HUES6 (cell line): ENCODE results near the gene ELMO3.

ENCODE experiments used
- H3K27ac ChIP-seq: 2 replicates; pipeline ENCODE4 v1.7.0; 2013; ENCODE audit warnings: low read depth, mild to moderate bottlenecking, low read length, inconsistent platforms
- H3K27me3 ChIP-seq: 2 replicates; pipeline ENCODE4 v1.6.1; 2013; ENCODE audit warnings: low read length; ENCODE audit not compliant: control insufficient read depth, insufficient read depth
- H3K36me3 ChIP-seq: 2 replicates; pipeline ENCODE4 v1.6.1; 2013; ENCODE audit warnings: low read length; ENCODE audit not compliant: control insufficient read depth, insufficient read depth
- H3K4me1 ChIP-seq: 2 replicates; pipeline ENCODE4 v1.6.1; 2013; ENCODE audit warnings: low read length; ENCODE audit not compliant: control insufficient read depth, insufficient read depth
- H3K4me3 ChIP-seq: 2 replicates; pipeline ENCODE4 v1.5.1; 2013; ENCODE audit warnings: low read depth, low read length
- H3K9ac ChIP-seq: one replicate; pipeline ENCODE4 v1.6.1; 2013; ENCODE audit warnings: mild to moderate bottlenecking, low read length
- H3K9me3 ChIP-seq: 2 replicates; pipeline ENCODE4 v1.6.1; 2013; ENCODE audit warnings: low read depth, low read length; ENCODE audit not compliant: control insufficient read depth, insufficient read depth

The ELMO3 gene

GRCh38 chr16:67213197-67214019 lies 14.5 kb downstream of the ELMO3 start:
- H3K4me1 ChIP-seq, result no peaks in the 10 kb centered on the region; the same call in 1 of the 2 replicates
- no peaks in the 10 kb centered on the region for H3K9me3 ChIP-seq
- peaks cover 17% of the 10 kb centered on the region; the same call in 1 of the 2 replicates for H3K27me3 ChIP-seq
- H3K27ac ChIP-seq, result no peak overlapping the region
- no peak overlapping the region for H3K4me3 ChIP-seq
- H3K36me3 ChIP-seq, result no peaks in the 10 kb centered on the region
- H3K9ac ChIP-seq, result no peak overlapping the region

DNA sequence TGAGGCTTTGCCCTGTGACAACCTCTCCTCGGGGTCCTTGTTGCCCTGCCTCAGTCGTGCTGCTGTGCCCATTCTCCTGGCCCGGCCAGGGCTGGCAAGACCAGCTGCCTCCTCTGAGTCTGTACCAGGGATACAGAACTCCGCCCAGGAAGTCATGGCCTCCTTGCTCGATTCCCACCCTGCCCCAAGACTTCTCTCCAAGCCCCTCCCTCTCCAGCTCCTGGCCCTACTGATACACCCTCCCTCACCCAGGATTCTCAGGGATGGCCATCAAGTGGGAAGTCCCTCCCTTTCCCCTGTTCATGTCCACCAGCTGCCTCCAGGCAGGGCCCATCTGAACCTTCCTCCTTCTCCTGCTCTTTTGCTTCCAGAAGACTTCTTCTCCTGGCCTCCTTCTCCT lies 16.8 kb downstream of the ELMO3 start:
- Histone ChIP-seq H3K36me3 (no peaks in the 10 kb centered on the region), H3K27me3 (peaks cover 17% of the 10 kb centered on the region; the same call in 1 of the 2 replicates), H3K4me1 (no peaks in the 10 kb centered on the region; the same call in 1 of the 2 replicates), H3K4me3 (no peak overlapping the region), H3K9ac (no peak overlapping the region), H3K9me3 (no peaks in the 10 kb centered on the region), H3K27ac (no peak overlapping the region)

DNA sequence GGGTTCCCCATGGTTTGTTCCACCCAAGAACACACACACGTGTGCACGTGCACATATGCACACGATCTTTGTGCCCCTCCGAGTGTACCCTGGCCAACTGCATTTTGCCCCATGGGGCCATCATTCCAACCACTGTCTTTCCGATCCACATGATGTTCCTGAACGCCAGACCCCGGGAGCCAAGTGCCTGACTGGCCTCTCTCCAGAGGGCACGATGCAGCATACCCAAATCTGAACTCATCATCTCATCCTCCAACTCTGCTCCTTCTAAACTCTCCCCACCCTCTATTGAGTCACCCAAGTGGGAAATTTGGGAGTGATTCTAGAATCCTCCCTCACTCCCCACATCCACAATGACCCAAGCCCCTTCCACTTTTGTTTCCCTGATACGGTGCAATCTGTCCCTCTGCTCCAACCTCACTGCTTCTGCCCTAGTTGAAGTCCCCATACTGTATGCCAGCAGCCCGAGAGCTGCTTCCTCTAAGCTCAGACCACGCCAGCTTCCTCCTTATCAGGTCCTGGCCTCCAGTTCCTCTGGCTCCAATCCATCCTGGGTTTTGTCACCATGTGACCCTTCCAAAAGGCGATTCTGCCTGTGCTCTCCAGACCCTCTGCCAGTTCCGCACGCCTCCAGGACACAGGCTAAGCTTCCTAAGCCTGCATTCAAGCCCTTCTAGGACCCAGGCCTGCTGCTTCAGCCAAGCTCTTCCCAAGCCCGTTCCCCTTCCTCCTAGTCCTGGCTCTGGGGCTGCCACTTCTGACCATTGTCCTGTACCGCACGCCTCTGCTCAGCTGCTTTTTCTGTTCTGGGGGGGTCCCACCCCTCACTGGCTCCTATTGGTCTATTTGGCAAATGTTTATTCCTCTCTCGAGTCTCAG lies 17.9 kb downstream of the ELMO3 start:
- Histone ChIP-seq H3K9ac (no peak overlapping the region), H3K4me3 (no peak overlapping the region), H3K27ac (no peak overlapping the region), H3K4me1 (no peaks in the 10 kb centered on the region; the same call in 1 of the 2 replicates), H3K27me3 (peaks cover 17% of the 10 kb centered on the region; the same call in 1 of the 2 replicates), H3K9me3 (no peaks in the 10 kb centered on the region), H3K36me3 (no peaks in the 10 kb centered on the region)

GRCh38 chr16:67223992-67224391 lies 25.1 kb downstream of the ELMO3 start:
- Histone ChIP-seq H3K36me3 (peaks cover 10% of the 10 kb centered on the region), H3K4me1 (0 out of 2 replicates have a peak, but pooled peaks cover 2% of the 10 kb centered on the region), H3K9ac (no peak overlapping the region), H3K27ac (no peak overlapping the region), H3K9me3 (no peaks in the 10 kb centered on the region), H3K4me3 (no peak overlapping the region), H3K27me3 (no peaks in the 10 kb centered on the region)

- H3K9ac ChIP-seq, result peak overlapping the region; percentile 66
- peak overlapping the region; percentile 98 for H3K4me3 ChIP-seq
- H3K36me3 ChIP-seq, result peaks cover 34% of the 10 kb centered on the region
- H3K27ac ChIP-seq, result no peak overlapping the region
- H3K27me3 ChIP-seq, result no peaks in the 10 kb centered on the region
- H3K4me1 ChIP-seq, result 0 out of 2 replicates have a peak, but pooled peaks cover 2% of the 10 kb centered on the region
- no peaks in the 10 kb centered on the region for H3K9me3 ChIP-seq
Measured at GRCh38 chr16:67226295-67226803, 27.4 kb downstream of the ELMO3 start.

- Histone ChIP-seq H3K4me3 (peak within 1 kb of the TSS; percentile 98), H3K36me3 (peaks cover 40% of the 10 kb centered on the region), H3K9ac (peak within 1 kb of the TSS; percentile 83), H3K27me3 (no peaks in the 10 kb centered on the region), H3K4me1 (0 out of 2 replicates have a peak, but pooled peaks cover 2% of the 10 kb centered on the region), H3K27ac (peak within 1 kb of the TSS; percentile 70; the same call in 1 of the 2 replicates), H3K9me3 (no peaks in the 10 kb centered on the region)
Measured at GRCh38 chr16:67226804-67227566, 28.1 kb downstream of the ELMO3 start, which contains the start of gene TMEM208. TMEM208 (plus strand) TSS chr16:67227130; CDS start chr16:67227219, 89 bp downstream.

GRCh38 chr16:67227567-67227921 lies 28.6 kb downstream of the ELMO3 start:
- Histone ChIP-seq H3K27ac (peak overlapping the region; percentile 70; the same call in 1 of the 2 replicates), H3K9me3 (no peaks in the 10 kb centered on the region), H3K27me3 (no peaks in the 10 kb centered on the region), H3K36me3 (peaks cover 41% of the 10 kb centered on the region), H3K9ac (peak overlapping the region; percentile 83), H3K4me1 (0 out of 2 replicates have a peak, but pooled peaks cover 2% of the 10 kb centered on the region), H3K4me3 (peak overlapping the region; percentile 98)

GRCh38 chr16:67228034-67228785 lies 29.3 kb downstream of the ELMO3 start:
- Histone ChIP-seq H3K27me3 (no peaks in the 10 kb centered on the region), H3K4me1 (0 out of 2 replicates have a peak, but pooled peaks cover 2% of the 10 kb centered on the region), H3K36me3 (peaks cover 42% of the 10 kb centered on the region), H3K27ac (no peak overlapping the region), H3K9ac (no peak overlapping the region), H3K4me3 (peak overlapping the region; percentile 98), H3K9me3 (no peaks in the 10 kb centered on the region)

GRCh38 chr16:67228905-67229304 lies 30.0 kb downstream of the ELMO3 start:
- H3K9me3 ChIP-seq, result no peaks in the 10 kb centered on the region
- no peaks in the 10 kb centered on the region for H3K27me3 ChIP-seq
- H3K4me3 ChIP-seq, result no peak overlapping the region
- H3K4me1 ChIP-seq, result 0 out of 2 replicates have a peak, but pooled peaks cover 2% of the 10 kb centered on the region
- no peak overlapping the region for H3K27ac ChIP-seq
- H3K9ac ChIP-seq, result no peak overlapping the region
- H3K36me3 ChIP-seq, result peaks cover 47% of the 10 kb centered on the region
